GM12875 (cell line): ENCODE data around the gene BGN.

ENCODE experiments used
- H3K4me3 ChIP-seq: one replicate; pipeline ENCODE4 v1.5.1; 2011; ENCODE audit warnings: low read depth, low read length, control low read depth
- CTCF ChIP-seq: IDR thresholded peaks from 2 replicates; pipeline ENCODE4 v1.5.1; 2011; ENCODE audit warnings: low read depth, mild to moderate bottlenecking, control low read depth, inconsistent platforms, low read length, moderate library complexity, borderline replicate concordance; ENCODE audit not compliant: insufficient read depth

The BGN gene

GRCh38 chrX:153504445-153505016 lies 9.8 kb downstream of the BGN start:
- no peak overlapping the region for H3K4me3 ChIP-seq
- no peak for TF ChIP-seq CTCF

- no peak for TF ChIP-seq CTCF
These were observed 10.6 kb downstream of the BGN start for GRCh38 chrX:153505361-153505760.

GRCh38 chrX:153507484-153508178 lies 12.9 kb downstream of the BGN start:
- H3K4me3 ChIP-seq, result no peak overlapping the region

More at GRCh38 chrX:153505361-153505760, 10.6 kb downstream of the BGN start:
- no peak overlapping the region for H3K4me3 ChIP-seq

GRCh38 chrX:153509592-153509991 lies 14.8 kb downstream of the BGN start:
- no peak overlapping the region for H3K4me3 ChIP-seq
- no peak for TF ChIP-seq CTCF

More at GRCh38 chrX:153507484-153508178, 12.9 kb downstream of the BGN start:
- TF ChIP-seq CTCF, result peak; percentile 85

GRCh38 chrX:153510383-153510782 lies 15.6 kb downstream of the BGN start:
- no peak overlapping the region for H3K4me3 ChIP-seq
- TF ChIP-seq CTCF, result no peak

GRCh38 chrX:153511784-153512500 lies 17.2 kb downstream of the BGN start:
- no peak for TF ChIP-seq CTCF

GRCh38 chrX:153512501-153512893 lies 17.7 kb downstream of the BGN start:
- H3K4me3 ChIP-seq, result no peak overlapping the region

More at GRCh38 chrX:153511784-153512500, 17.2 kb downstream of the BGN start:
- no peak overlapping the region for H3K4me3 ChIP-seq

More at GRCh38 chrX:153512501-153512893, 17.7 kb downstream of the BGN start:
- no peak for TF ChIP-seq CTCF
